ENCODE results near the gene LRP6.
"Not testable (repeated sequence)": the region's sequence is repeated elsewhere in the genome, so short reads cannot be mapped to it uniquely, and the experiment has no call there.

Gene LRP6

DNA sequence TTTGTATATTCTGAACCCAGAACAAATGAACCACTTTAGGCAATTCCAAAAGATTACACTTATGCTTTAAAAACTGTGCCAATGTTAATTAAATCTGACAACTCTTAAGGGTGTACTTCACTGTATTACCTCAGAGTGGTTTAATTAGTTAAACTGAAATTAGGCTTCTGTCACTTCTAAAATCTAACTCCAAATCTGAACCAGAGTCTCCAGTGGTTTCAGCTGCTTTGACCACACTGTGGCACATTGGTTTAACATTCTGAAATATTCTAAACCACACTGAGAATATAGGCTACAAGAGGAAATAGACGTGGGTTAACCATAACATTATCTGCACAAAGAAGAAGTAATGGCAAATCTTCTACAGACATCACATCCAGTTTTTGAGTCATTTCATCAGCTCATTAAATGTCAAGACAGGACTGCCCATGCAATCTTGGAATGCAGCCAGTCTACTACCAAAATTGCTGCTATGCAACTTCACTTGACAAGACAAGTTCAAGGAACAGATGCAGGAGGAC, 94.8 kb downstream of the LRP6 start:
- peak; percentile 84 for DNase-seq

DNA sequence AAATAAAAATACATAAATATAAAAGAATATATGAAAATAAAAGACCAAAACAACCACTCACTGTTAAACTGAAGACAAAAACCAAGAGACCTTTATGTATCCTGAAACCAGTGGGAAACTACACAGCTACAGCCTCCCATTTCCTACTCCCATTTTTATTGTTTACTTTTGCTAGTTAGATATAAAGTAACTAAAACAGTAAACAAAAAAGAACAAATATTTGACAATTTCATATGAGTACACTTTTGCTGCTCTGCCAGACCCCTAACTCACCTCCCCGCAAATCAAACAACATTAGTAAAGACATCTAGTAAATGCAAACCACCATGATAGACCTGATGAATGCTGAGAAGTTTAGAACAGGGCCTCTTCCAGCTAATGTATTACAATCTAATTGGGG, 99.0 kb downstream of the LRP6 start:
- no peak for DNase-seq

DNA sequence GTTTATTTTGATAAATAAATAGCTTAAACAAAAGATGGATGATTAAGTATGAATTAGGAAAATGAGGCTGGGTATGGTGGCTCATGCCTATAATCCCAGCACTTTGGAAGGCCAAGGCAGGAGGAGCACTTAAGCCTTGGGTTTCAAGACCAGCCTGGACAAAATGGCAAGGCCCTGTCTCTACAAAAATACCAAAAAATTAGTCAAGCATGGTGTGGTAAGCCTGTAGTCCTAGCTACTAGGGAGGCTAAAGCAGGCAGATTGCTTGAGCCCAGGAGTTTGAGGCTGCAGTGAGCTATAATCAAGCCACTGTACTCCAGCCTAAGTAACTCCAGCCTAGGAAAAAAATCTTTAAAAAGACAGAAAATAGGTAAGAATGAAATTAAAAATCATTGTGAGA, 100.1 kb downstream of the LRP6 start:
- no peak for DNase-seq

DNA sequence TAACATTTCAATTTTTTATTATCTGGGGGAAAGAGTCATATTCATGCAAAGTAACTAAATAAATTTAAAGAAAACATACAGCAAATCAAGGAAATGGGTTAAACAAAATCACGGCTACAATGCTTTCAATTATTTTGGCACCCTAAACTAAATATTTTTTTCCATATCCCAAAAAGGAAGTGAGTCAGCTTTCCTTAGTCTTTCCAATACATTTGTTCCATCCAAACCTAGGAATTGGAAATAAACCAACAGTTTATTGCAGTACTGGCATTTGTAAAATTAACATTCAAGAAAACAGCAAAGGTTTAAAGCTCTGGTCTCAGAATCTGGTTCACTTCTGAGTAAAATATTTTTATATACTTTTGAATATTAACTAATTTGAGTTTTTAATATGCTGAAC, 106.9 kb downstream of the LRP6 start:
- no peak for DNase-seq

DNA sequence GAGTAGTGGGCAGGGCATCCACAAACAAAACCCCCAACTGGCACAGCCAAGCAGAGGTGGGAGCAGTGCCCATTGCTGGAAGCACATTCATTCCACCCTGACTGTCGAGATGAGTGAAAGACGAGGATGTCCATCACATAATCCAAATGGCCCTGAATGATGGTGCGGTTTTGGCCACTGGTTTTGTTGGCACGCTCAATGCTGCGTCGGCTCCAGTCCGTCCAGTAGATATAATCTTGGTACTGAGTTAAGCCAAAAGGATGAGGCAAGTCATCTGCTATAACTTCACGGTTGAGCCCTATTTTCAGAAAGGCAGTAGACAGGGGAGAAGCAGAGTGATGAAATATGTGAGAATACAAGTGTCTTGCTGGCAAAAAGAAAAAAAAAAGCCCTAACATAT, 108.0 kb downstream of the LRP6 start:
- DNase-seq = no peak

DNA sequence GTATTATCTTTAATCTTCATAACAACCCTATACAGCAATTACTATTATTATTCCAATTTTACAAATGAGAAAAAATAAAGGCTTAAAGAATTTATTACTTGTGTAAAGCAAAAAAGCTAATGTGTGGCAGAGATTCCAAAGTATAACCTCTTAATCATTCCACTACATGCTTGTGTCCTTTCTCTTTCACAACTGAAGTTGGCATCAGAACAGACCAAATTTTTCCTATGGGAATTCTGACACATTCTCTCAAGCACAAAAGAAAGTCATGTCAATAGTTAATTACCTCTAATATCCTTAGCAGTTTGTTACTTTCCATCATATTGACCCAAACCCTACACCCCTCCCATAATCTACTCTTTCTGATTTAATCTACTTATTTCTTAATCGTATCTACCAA, 109.4 kb downstream of the LRP6 start:
- no peak for DNase-seq

DNA sequence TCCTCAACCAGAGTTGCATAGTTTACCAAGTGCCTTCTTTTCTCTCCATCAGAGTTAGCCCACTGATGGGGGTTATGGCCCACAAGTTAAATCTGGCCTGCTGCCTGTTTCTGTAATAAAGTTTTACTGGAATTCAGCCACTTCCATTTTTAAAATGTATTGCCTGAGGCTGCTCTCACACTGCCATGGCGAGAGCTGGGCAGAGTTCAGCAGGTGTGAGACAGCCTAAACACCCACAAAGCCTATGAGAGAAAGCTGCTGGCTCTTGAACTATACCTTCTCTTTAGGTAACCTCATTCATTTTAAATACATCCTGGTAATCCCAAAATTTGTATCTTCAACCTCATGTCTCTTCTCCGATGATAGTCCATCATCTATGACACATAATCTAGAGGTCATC, 110.0 kb downstream of the LRP6 start:
- DNase-seq = no peak

DNA sequence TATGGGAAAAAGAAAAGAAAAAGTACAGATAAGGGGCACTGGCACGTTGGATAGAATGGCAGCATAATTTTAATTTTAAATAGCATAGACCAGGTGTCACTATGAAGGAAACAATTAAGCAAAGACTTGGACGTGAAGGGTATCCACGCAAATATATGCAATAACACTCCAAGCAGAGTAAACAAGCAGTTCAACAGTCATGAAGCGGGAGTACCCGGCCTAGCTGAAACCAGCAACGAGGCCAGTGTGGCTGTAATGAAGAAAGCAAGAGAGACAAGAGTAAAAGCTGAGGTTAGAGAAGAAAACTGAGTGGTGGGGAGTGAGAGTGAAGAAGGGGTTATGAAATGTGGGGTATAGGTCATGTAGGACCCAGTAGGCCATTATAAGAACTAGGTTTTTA, 110.7 kb downstream of the LRP6 start:
- DNase-seq = no peak

DNA sequence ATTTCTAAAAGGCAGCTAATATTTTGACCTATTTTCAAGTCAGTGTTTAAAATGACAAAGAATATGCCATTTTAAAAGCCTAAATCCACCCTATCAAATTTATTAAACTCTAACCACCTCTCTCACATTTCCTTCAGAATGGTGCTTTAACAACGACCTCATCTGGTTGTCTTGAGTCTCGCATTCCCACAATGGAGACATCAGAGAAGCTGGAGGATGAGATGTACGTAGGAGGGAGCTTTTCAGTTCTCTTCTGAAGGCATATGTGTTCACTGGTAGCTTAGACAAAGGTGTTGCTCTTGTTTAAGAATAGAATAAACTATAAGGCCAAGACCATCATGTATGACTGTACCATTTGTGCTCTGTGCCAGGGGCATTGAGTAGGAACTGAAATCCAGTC, 113.2 kb downstream of the LRP6 start:
- DNase-seq = no peak

DNA sequence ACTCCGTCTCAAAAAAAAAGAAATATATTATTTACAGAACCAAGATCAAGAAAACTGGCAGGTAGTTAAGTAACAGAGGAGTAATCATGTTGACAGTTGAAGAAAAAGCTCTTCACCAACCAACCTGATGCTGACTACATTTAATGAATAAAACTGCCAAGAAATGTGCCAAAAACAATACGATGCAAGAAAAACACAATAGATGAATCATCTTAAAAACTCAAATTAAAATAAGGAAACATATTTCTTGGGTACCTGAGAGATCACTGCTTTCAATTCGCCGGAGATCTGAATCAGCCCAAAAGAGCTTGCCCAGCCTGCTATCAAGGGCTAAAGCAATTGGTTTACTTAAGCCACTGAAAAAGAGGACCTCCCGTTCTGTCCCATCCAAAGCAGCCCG, 119.7 kb downstream of the LRP6 start:
- DNase-seq = no peak

DNA sequence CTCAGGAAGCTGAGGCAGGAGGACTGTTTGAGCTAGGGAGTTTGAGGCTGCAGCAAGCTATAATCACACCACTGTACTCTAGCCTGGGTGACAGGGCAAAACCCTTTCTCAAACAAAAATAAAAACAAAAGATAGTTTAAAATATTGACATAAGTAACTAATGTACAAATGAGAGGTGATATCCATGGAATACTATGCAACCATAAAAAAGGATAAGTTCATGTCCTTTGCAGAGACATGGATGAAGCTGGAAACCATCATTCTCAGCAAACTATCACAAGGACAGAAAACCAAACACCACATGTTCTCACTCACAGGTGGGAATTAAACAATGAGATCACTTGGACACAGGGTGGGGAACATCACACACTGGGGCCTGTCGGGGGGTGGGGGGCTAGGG, 122.3 kb downstream of the LRP6 start:
- not testable (repeated sequence) for DNase-seq

DNA sequence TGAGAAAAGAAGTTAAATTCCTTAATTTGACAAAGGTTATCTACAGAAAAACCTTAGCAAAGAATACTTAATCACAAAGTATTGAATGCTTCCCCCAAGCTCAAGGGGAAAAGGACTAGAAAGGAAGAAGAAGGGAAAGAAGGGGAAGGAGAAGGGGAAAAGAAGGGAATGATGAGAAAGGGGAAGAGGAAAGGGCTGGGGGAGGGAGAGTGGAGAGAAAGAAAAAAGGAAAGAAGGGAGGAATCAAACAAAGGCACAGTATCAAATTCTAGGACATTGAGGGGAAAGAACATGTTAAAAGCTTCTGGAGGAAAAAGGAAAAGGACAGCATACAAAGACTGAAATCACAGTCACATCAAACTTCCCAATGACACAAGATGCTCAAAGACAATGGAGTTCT, 125.8 kb downstream of the LRP6 start:
- no peak for DNase-seq

DNA sequence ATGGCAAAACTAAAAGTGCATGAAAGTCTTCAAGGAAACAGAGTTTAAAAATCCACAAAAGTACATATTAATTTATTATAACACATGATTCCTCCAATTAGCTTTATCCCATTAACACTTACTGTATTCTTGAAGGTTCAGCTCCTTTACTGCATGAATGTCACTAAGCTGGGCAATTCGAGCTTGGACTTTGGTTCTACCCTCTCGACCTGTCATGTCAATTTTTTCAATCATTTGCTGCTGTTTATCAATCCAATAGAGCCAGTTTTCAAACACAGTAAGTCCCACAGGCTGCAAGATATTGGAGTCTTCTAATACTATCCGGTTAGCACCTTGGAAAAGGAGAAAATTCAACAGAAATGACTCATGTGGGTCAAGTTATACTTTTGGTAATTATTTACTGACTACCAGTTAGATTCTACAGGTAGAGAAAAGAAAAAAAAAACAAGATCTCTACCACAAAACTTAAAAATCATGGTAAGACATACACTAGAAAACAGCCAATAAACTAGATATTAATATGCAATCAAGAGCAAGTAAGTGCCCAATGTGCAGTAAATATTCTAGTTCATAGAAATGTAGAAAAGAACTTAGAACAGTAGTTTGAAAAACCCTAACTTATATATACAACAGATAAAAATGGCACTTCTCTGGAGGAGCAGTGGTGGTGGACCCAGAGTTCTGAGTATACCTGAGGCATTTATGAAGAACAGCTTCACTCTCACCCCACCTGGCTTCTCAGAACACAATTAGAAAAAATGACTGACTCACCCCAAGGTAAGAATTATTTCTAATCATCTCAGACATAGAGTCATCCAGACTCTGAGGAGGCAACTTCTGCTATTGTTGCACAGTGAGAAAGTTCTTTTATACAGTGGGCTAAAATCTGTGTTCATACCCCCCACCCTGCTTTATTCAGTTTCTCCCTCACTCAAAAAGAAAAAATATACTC, 128.4 kb downstream of the LRP6 start:
- DNase-seq = no peak

DNA sequence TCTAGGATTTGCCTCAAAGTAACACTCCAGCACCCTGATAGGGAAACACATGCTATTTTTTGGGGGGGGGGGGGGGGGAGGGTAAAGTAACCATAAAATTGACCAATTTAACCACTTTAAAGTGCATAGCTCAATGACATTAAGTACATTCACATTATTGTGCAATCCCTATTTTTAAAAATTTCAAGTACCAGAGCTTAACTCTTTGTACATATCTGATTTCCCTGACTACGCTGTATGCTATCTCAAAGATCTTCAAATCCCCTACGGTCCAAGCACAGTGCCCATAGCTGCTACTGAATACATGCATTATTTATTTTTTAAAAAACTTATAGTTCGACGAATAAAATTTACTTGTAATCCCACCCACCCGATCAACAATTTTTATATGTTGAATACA, 133.1 kb downstream of the LRP6 start:
- no peak for DNase-seq

DNA sequence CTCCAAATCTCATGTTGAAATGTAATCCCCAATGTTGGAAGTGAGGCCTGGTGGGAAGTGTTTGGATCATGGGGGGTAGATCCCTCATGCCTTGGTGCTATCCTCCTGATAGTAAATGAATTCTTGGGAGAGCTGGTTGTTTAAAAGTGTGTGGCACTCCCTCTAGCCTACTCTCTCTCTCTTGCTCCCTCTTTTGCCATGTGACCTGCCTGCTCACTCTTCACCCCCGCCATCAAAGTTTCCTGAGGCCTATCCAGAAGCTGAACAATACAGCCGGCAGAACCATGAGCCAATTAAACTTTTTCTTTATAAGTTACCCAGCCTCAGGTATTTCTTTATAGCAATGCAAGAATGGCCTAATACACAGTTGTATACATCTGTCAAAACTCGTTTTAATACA, 133.6 kb downstream of the LRP6 start:
- no peak for DNase-seq

DNA sequence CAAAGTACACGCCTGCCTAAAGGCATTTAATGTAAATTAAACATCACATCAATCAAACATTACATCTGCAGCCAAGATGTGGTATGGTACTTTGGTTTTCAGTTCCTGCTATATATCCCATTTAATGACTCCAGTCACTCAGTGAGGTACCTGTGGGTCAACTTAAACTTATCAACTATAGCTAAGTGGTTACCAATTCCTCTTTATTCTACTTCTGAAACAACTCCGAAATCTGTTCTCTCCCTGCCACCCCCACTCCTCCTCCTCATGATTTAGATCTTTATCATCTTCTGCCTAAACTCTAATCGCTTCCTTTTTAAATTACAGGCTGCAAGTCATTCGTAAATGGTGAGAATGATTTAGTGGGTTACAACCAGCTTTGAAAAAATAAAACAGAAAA, 138.2 kb downstream of the LRP6 start:
- no peak for DNase-seq

DNA sequence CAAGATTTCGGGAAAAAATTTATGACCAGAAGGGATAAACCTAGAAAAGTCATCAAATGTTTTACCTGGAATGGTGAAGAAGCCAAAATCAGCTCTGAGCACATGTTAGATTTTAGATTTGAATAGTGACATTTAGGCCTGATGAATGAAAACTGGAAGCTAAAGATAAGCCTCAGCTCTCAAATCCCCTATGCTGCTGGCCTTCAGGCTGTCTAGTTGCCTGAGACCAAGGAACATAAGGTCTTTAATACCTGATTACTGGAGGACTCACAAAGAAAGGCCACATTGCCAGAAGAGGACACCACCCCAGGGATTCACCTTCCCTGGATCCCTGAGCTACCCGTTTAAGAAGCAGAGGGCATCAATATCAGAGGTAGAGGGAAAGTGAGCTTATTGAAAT, 139.5 kb downstream of the LRP6 start:
- DNase-seq = no peak

DNA sequence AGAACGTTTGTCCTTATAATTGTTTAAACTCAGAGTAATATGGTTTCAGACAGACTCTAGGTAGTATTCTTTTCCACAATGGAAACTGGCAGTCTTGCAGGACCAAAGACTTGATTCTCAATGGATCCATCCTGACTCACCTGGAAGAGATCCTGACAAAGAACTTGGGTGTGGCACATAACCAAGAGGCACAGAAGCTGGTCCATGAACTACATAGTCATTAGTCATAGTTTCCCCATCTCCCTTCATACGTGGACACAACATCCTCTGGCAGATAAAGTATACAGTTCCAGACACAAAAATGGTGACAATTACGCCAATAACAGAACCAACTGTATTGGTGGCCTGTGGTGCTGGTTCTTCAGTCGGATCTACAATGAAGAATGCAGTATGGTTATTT, 140.3 kb downstream of the LRP6 start:
- no peak for DNase-seq

DNA sequence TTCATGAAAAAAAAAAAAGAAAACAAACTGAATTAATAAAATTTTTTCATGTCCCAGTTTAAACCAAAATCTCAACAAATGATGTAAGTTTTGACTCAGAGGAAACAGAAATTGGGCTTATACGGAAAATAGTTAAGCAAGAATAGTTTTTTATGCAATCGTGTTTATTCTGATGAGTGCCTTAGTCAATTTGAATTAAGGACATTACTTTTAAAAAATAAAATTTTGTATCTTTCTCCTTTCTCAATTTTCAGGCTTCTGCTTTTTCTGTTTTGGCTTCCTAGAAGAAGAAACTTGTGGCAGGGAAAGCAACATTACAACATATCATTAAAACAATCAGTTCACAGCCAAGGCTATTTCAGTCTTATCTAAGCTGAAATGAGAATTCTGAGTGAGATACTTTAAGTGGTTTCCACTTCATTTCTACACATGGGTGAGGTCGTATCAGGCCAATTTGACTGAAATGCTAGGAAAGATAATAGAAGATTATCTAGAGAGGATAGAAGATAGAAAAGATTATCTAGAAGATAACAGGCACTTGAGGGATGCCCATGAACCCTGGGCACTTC, 143.7 kb downstream of the LRP6 start:
- DNase-seq = no peak

DNA sequence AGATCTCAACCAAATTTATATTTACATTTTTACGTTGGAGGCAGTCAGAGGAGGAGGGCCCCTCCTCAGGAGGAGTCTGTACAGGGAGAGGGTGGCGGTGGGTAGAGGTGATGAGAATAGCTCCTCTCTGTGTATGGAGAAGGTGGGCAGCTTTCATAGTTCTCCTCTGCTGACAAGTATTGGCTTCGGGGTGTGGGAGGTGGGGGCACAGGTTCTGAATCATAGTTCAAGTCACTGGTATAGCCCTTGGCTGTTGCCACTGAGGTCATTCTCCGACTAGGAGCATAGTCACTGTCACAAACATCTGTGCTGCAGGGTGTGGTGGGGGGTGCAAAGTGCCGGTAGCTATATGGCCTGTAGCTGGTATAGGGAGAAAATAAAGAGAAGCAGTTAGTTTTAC, 145.8 kb downstream of the LRP6 start:
- DNase-seq = no peak

DNA sequence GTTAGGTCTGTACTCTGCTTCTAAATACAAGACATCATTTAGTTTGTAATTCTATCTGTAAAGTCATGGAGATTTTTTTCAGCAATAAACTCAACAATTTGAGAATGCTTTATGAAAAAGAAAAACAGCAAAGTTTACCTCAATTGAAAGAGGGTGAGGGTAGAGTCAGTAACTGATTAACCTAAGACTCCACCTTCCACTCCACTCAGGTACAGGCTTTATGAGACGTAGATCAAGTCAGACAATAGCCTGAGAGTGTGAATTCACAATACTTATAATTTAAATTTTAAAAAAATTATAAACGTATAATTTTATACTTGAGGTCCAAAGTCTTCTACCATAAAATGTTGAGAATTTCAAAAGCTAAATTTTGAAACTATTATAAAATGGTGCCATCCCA, 150.2 kb downstream of the LRP6 start:
- DNase-seq = no peak

DNA sequence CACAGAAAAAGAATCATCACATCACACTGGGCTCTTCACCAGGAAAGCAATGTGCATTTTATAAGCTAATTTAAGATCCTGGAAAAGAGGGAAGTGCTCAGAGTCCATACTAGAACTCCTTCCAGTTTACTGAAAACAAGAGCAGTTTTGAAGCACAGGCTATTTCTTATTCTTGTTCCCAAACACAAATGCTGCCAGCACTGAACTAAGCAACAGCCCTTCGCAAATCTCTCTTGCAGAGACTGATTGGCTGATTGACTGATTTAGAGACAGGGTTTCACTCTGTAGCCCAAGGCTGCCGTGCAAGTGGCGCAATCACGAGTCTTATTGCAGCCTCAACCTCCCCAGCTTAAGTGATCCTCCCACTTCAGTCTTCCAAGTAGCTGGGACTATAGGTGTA, 151.3 kb downstream of the LRP6 start:
- no peak for DNase-seq

DNA sequence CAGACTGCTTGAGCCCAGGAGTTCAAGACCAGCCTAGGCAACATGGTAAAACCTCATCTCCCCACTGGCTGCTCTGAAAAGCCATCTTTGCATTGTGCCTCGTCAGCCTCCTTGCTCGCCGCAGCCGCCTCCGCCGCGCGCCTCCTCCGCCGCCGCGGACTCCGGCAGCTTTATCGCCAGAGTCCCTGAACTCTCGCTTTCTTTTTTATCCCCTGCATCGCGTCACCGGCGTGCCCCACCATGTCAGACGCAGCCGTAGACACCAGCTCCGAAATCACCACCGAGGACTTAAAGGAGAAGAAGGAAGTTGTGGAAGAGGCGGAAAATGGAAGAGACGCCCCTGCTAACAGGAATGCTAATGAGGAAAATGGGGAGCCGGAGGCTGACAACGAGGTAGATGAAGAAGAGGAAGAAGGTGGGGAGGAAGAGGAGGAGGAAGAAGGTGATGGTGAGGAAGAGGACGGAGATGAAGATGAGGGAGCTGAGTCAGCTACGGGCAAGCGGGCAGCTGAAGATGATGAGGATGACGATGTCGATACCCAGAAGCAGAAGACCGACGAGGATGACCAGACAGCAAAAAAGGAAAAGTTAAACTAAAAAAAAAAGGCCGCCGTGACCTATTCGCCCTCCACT, 155.8 kb downstream of the LRP6 start:
- peak; percentile 22 for DNase-seq

DNA sequence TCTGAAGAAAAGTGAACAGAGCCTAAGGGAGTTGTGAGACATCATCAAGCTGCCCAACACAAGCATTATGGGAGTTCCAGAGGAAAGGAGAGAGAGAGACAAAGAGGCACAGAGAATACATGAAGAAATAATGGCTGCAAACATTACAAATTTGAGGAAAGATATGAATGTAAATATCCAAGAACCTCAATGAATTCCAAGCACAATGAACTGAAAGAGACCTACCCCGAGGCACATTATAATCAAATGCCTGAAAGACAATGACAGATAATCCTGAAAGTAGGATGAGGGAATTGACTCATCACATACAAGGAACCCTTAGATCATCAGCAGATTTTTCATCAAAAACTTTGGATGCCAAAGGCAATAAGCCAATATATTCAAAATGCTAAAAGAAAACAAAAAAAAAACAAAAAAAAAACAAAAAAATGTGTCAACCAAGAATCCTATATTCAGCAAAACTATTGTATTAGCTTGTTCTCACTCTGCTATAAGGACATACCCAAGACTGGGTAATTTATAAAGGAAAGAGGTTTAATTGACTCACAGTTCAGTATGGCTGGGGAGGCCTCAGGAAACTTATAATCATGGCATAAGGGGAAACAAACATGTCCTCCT, 158.3 kb downstream of the LRP6 start:
- no peak for DNase-seq

Data from activated CD4-positive, alpha-beta T cell treated with anti-CD3 and anti-CD28 coated beads, Interleukin-2, amount 50 U/mL, for 16 hours (primary cell).